ENCODE results near the gene ZAR1. TPM values are rescaled to one million over a fixed set of nuclear protein-coding genes. Genes with fewer than 3 reads are reported as not detected.

The ZAR1 gene
- total and polyA plus RNA-seq, 2 donors (not counting 1 experiment from before 2014, with no cell fraction given) = not detected

DNA sequence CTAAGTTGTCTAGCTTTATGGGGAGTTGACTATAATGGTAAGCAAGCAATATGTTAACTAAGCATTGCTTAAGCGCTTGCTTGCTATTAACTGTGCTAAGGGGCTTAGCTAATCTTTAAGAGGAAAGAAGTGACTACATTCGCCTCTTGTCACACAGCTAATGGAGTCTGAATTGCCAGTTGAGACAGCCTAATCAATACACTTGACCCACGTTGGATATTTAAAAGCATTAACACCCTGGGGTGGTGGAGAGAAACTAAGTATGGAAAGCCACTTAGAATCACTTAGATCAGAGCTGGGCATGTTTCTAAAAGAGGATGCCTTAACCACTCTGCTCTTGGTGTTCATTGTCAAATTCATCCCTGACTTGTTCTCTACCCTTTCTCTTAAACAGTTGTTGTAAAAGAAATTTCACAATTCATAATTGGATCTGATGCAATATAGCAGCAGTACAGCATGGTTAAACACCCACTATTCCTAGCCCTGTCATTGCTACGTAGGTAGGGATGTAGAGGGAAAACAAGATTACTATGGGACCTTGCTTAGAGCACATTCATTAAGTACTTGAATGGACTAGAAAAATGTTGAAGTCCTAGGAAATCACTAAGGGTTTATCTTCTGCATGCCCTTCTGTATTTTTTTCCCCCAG is 3.5 kb downstream of the ZAR1 start:
- peaks cover 0 to 4% (median 1%) of the 10 kb centered on the region in 3 donors for H3K9me3 ChIP-seq (ENCODE audit: control extremely low read depth in 1 of 3, control insufficient read depth in 2 of 3, insufficient read depth in 1 of 3, low read length in 2 of 3)
- no CpG with 5 or more reads among the region's 4 CpGs for WGBS (ENCODE audit: insufficient coverage)
- no peak overlapping the region for H2AFZ ChIP-seq (ENCODE audit: insufficient read depth, low read depth, low read length, poor library complexity, severe bottlenecking)
- H3K9ac ChIP-seq (ENCODE audit: low read length) = no peak overlapping the region
- intact Hi-C loops (cut with micrococcal nuclease) = no loop called here
- no peak for ATAC-seq (ENCODE audit: low read depth)
- ChIA-PET CTCF (no interaction called here), POLR2A (no interaction called here)
- H3K79me2 ChIP-seq (ENCODE audit: control insufficient read depth, insufficient read depth, low read length) = no peaks in the 10 kb centered on the region
- Mint-ChIP-seq H3K4me3 (no peak overlapping the region), H3K9me3 (ENCODE audit: insufficient read depth) (no peaks in the 10 kb centered on the region), H3K27me3 (peaks cover 19% of the 10 kb centered on the region), H3K4me1 (peaks cover 4% of the 10 kb centered on the region), H3K27ac (no peak overlapping the region)
- H3K27me3 ChIP-seq (replicated peaks in 1 of 4; ENCODE audit: control extremely low read depth in 1 of 4, control insufficient read depth in 3 of 4, insufficient read depth in 4 of 4, low read length in 3 of 4) = peaks cover 0 to 16% (median 9%) of the 10 kb centered on the region in 4 experiments
- peaks cover 9 to 11% of the 10 kb centered on the region in 2 donors for H3K4me1 ChIP-seq (ENCODE audit: control insufficient read depth in 2 of 2, insufficient read depth in 2 of 2, low read length in 2 of 2)
- TF ChIP-seq EZH2 (IDR thresholded peaks at IDR 0.05; ENCODE audit: borderline replicate concordance, insufficient read depth, low read depth, low read length, poor library complexity, severe bottlenecking) = no peak
- no peak for TF ChIP-seq CTCF (IDR thresholded peaks at IDR 0.05)
- H3K27ac ChIP-seq (ENCODE audit: low read length in 2 of 2) = no peak overlapping the region
- no peak overlapping the region for H3K4me3 ChIP-seq (ENCODE audit: control extremely low read depth in 1 of 5, extremely low read depth in 1 of 5, insufficient read depth in 1 of 5, low read depth in 2 of 5, low read length in 4 of 5)
- H3K4me2 ChIP-seq (replicated peaks; ENCODE audit: low read depth, low read length, poor library complexity, severe bottlenecking) = no peak overlapping the region
- no peaks in the 10 kb centered on the region for H3K36me3 ChIP-seq (replicated peaks in 1 of 2; ENCODE audit: control extremely low read depth in 1 of 2, control insufficient read depth in 1 of 2, extremely low read depth in 1 of 2, insufficient read depth in 2 of 2, low read length in 1 of 2)
- no peaks in the 10 kb centered on the region for H4K20me1 ChIP-seq (ENCODE audit: control insufficient read depth, insufficient read depth, low read length, poor library complexity, severe bottlenecking)
- DNase-seq = no peak

- Histone ChIP-seq H2AFZ (ENCODE audit: insufficient read depth, low read depth, low read length, poor library complexity, severe bottlenecking) (no peak overlapping the region), H4K20me1 (ENCODE audit: control insufficient read depth, insufficient read depth, low read length, poor library complexity, severe bottlenecking) (no peaks in the 10 kb centered on the region), H3K36me3 (replicated peaks in 1 of 2; ENCODE audit: control extremely low read depth in 1 of 2, control insufficient read depth in 1 of 2, extremely low read depth in 1 of 2, insufficient read depth in 2 of 2, low read length in 1 of 2) (peaks cover 0 to 17% of the 10 kb centered on the region in 2 experiments), H3K79me2 (ENCODE audit: control insufficient read depth, insufficient read depth, low read length) (no peaks in the 10 kb centered on the region), H3K4me2 (replicated peaks; ENCODE audit: low read depth, low read length, poor library complexity, severe bottlenecking) (no peak overlapping the region), H3K4me3 (ENCODE audit: control extremely low read depth in 1 of 5, extremely low read depth in 1 of 5, insufficient read depth in 1 of 5, low read depth in 2 of 5, low read length in 4 of 5) (no peak overlapping the region), H3K4me1 (ENCODE audit: control insufficient read depth in 2 of 2, insufficient read depth in 2 of 2, low read length in 2 of 2) (peaks cover 0 to 4% of the 10 kb centered on the region in 2 donors), H3K9ac (ENCODE audit: low read length) (no peak overlapping the region), H3K9me3 (ENCODE audit: control extremely low read depth in 1 of 3, control insufficient read depth in 2 of 3, insufficient read depth in 1 of 3, low read length in 2 of 3) (peaks cover 0 to 4% (median 0%) of the 10 kb centered on the region in 3 donors), H3K27ac (ENCODE audit: low read length in 2 of 2) (no peak overlapping the region), H3K27me3 (replicated peaks in 1 of 4; ENCODE audit: control extremely low read depth in 1 of 4, control insufficient read depth in 3 of 4, insufficient read depth in 4 of 4, low read length in 3 of 4) (peaks cover 0 to 8% (median 3%) of the 10 kb centered on the region in 4 experiments)
- Mint-ChIP-seq H3K4me1 (no peaks in the 10 kb centered on the region), H3K27ac (no peak overlapping the region), H3K9me3 (ENCODE audit: insufficient read depth) (no peaks in the 10 kb centered on the region), H3K27me3 (peaks cover 7% of the 10 kb centered on the region), H3K4me3 (no peak overlapping the region)
- CTCF ChIA-PET = no interaction called here
- no peak for DNase-seq
- intact Hi-C loops (cut with micrococcal nuclease) = no loop called here
- POLR2A ChIA-PET = no interaction called here
- no peak for ATAC-seq (ENCODE audit: low read depth)
- 100% methylated on average over 2 of the region's 2 CpGs for WGBS (ENCODE audit: insufficient coverage)
- TF ChIP-seq EZH2 (IDR thresholded peaks at IDR 0.05; ENCODE audit: borderline replicate concordance, insufficient read depth, low read depth, low read length, poor library complexity, severe bottlenecking) (no peak), CTCF (IDR thresholded peaks at IDR 0.05) (no peak)
Measured at GRCh38 chr4:48495941-48496340, 5.9 kb downstream of the ZAR1 start.

Data from B cell (primary cell).